Right lung (tissue), 10 donors: ENCODE results near the gene PET117. TPM values are rescaled to one million over a fixed set of nuclear protein-coding genes. Genes with fewer than 3 reads are reported as not detected.
A peak's percentile ranks its signal among the peaks of the same experiment; 100 is the strongest.
"Not testable (repeated sequence)": the region's sequence is repeated elsewhere in the genome, so short reads cannot be mapped to it uniquely, and the experiment has no call there.

ENCODE experiments used
- DNase-seq, 2 donors: peaks; one replicate each; pipeline ENCODE4 v3.0.0-alpha.2; 2013
- long read RNA-seq, 8 donors: transcript quantifications; one replicate each; lab custom pipeline, GENCODE V29; 2026
- polyA plus RNA-seq, 5 donors: library from polyadenylated mRNA; unstranded; fragments of 120-200 nt; gene quantifications; one replicate each; pipeline versions ENCODE4 v1.2.1 to v1.2.3, GENCODE V29; 2013; ENCODE audit warnings: inconsistent platforms in 1 of 5, low replicate concordance in 1 of 5; ENCODE audit not compliant: insufficient read length in 5 of 5, insufficient read depth in 1 of 5

The PET117 gene, protein sequence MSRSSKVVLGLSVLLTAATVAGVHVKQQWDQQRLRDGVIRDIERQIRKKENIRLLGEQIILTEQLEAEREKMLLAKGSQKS
- 10 to 100 TPM; 10.9 to 13.0 (median 12.1) TPM for polyA plus RNA-seq
- long read RNA-seq, donor 1, partial matches to known transcripts: 0 of 4 reads
- long read RNA-seq, donor 1, other reads (novel, unspliced or antisense): 0 of 4 reads
- long read RNA-seq, donor 2, partial matches to known transcripts: 0 of 3 reads
- long read RNA-seq, donor 2, other reads (novel, unspliced or antisense): 0 of 3 reads
- long read RNA-seq, donor 3, transcript PET117-201 (2 exons, 1,141 nt): major isoform, 10 of 10 reads
- long read RNA-seq, donor 3, partial matches to known transcripts: 0 of 10 reads
- long read RNA-seq, donor 3, other reads (novel, unspliced or antisense): 0 of 10 reads
- long read RNA-seq, donor 4, transcript PET117-201 (2 exons, 1,141 nt): major isoform, 6 of 6 reads
- long read RNA-seq, donor 4, partial matches to known transcripts: 0 of 6 reads
- long read RNA-seq, donor 4, other reads (novel, unspliced or antisense): 0 of 6 reads
- long read RNA-seq, donor 5, transcript PET117-201 (2 exons, 1,141 nt): major isoform, 8 of 8 reads
- long read RNA-seq, donor 5, partial matches to known transcripts: 0 of 8 reads
- long read RNA-seq, donor 5, other reads (novel, unspliced or antisense): 0 of 8 reads
- long read RNA-seq, donor 6, transcript PET117-201 (2 exons, 1,141 nt): major isoform, 6 of 6 reads
- long read RNA-seq, donor 6, partial matches to known transcripts: 0 of 6 reads
- long read RNA-seq, donor 6, other reads (novel, unspliced or antisense): 0 of 6 reads
- long read RNA-seq, donor 7, partial matches to known transcripts: 0 of 3 reads
- long read RNA-seq, donor 7, other reads (novel, unspliced or antisense): 0 of 3 reads
- long read RNA-seq, donor 8, partial matches to known transcripts: 0 of 1 reads
- long read RNA-seq, donor 8, other reads (novel, unspliced or antisense): 0 of 1 reads

DNA sequence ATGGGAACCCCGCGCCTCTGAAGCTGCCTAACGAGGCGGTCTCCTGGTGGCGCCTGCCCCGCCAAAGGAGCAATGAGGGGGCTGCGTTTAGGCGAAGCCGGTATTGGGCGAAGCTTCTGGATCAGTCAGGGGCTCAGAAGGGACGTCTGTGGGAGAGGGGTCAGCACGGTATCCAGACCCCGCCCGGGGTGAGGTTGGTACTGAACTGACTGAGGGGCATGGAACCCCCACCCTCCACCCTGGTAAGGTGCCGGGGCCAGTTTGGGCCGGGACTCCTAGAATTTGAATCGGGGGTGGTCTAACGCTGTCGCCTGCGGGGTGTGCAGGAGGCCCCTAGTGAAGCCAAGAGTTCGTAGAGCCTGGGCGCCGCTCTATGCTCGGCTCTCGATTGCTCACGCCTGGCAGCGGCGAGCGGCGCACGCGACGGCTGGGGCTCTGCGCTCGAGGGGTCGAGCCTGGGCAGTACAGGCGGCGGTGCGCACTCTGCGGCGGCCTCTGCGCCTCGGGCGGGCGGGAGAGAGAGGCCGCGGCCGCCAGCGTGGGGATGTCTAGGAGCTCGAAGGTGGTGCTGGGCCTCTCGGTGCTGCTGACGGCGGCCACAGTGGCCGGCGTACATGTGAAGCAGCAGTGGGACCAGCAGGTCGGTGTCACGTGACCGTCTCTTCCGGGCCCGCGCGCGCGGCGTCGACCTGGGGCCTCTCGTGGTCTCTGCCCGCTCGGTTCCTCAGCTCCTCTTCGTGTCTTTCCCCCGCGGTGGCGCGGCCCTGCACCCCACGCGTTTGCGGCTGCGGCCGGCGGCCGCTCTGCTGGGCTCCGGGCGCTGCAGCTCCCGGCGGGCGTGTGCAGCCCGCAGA lies at the start of gene PET117, which contains the start of gene KAT14:
Gene PET117, plus strand, starts transcription at position 452 of the 854 bp plus-strand sequence. Its CDS starts 93 bp downstream, at position 545.
Gene KAT14, plus strand, starts transcription at position 452 of the 854 bp plus-strand sequence. CDS start 4,798 bp downstream, outside the sequence.
- peak; percentile 94 to 97 for DNase-seq

- DNase-seq: not testable (repeated sequence)
Observed at GRCh38 chr20:18088298-18088697, 49.4 kb upstream of the PET117 start.

DNA sequence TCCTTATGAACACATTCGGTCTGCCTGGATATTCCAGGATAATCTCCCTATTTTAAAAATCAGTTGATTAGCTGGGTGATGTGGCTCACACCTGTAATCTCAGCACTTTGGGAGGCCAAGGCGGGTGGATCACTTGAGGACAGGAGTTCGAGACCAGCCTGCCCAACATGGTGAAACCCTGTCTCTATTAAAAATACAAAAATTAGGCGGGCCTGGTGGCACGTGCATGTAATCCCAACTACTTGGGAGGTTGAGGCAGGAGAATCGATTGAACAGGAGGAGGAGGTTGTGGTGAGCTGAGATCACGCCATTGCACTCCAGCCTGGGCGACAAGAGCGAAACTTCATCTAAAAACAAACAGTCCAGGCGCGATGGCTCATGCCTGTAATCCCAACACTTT lies 48.8 kb upstream of the PET117 start:
- not testable (repeated sequence) for DNase-seq

GRCh38 chr20:18090044-18090443 lies 47.6 kb upstream of the PET117 start:
- no peak for DNase-seq

DNA sequence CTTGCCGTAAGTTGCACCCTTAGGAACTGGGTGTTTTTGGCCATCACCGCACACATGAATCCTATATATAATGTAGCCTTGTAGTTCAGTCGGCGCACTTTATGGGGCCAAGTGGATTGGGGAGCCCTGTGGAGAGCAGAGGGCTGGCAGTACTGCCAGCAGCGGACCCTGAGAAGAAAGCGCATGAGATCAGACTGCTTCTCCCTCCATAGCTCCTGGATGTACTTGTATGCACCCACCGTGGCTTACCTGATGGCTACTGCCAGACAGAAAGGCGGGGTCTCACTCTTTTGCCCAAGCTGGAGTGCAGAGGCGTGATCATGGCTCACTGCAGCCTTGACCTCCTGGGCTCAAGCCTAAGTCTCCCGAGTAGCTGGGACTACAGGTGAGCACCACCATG lies 47.2 kb upstream of the PET117 start:
- DNase-seq: no peak

- DNase-seq: no peak
Observed at GRCh38 chr20:18091623-18092022, 46.0 kb upstream of the PET117 start.

GRCh38 chr20:18092890-18093289 lies 44.8 kb upstream of the PET117 start:
- no peak for DNase-seq

GRCh38 chr20:18093388-18093787 lies 44.3 kb upstream of the PET117 start:
- no peak for DNase-seq

DNA sequence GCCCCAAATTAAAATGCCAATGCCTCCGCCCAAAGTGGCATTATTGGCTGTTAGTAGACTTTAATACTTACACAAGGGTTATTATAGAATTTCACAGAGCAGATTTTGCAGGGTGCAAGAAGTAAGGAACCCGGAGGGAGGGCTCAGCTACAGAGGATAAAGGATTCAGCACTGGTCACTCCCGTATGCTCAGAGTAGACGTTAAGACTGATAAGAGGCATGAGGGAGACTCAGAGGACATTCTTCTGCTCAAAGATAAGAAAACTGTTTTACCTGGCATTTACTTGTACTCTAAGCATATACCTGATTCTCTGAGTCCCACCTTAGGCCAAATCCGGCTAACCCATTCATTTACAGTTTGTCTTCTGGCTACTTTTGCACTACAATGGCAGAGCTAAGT lies 43.5 kb upstream of the PET117 start:
- no peak for DNase-seq

- DNase-seq: not testable (repeated sequence)
Observed at GRCh38 chr20:18100569-18100968, 37.1 kb upstream of the PET117 start.

- DNase-seq: no peak
Observed at GRCh38 chr20:18101125-18101810, 36.4 kb upstream of the PET117 start.

- no peak for DNase-seq
Observed at GRCh38 chr20:18103497-18103896, 34.2 kb upstream of the PET117 start.

DNA sequence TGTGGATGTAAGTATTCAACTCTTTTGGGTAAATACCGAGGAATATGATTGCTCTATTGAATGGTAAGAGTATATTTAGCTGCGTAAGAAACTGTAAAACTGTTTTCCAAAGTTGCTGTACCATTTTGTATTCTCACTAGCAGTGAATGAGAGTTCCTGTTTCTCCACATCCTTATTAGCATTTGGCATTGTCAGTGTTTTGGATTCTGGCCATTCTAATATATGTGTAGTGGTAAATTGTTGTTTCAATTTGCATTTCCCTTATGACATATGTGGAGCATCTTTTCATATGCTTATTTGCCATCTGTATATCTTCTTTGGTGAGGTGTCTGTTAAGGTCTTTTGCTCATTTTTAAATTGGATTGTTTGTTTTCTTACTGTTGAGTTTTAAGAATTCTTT lies 29.3 kb upstream of the PET117 start:
- no peak for DNase-seq

GRCh38 chr20:18128574-18128973 lies 9.1 kb upstream of the PET117 start:
- not testable (repeated sequence) for DNase-seq

DNA sequence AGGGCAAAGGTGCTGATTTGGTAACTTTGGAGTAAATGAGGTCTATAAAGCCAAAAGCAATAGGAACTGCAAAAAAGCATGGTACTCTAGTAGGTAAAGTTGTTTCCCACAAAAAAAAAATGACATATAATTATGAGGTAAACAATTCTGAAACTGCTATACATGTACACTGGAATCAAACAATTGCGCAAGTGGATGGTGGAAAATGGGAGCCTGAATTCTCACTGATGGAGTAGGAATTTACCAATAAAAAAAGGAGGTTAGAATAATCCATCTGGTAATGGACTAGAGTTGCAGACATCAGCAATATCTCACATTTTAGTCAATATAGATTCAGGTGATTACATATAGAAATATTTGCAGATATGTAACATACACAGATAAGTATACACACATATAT lies 5.0 kb upstream of the PET117 start:
- no peak for DNase-seq

- DNase-seq: peak in 1 of 2 donors; percentile 25
Observed at GRCh38 chr20:18133962-18134361, 3.7 kb upstream of the PET117 start.

DNA sequence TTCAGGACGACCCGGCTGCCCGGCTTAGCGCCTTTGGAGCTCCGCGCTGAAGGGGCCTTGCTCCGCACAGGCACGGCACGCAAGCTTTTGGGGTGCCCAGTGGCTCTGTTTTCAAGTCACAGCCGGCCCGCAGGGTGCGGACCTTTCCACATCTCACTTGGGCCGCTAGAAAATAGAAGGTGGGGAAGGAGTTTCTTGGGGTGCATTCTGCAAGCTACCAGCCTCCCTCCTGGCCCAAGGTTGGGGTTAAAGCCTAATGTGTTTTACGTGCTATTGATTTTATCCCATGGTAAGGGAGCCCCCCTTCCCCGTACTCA lies 561 bp downstream of the PET117 start:
- DNase-seq: no peak

DNA sequence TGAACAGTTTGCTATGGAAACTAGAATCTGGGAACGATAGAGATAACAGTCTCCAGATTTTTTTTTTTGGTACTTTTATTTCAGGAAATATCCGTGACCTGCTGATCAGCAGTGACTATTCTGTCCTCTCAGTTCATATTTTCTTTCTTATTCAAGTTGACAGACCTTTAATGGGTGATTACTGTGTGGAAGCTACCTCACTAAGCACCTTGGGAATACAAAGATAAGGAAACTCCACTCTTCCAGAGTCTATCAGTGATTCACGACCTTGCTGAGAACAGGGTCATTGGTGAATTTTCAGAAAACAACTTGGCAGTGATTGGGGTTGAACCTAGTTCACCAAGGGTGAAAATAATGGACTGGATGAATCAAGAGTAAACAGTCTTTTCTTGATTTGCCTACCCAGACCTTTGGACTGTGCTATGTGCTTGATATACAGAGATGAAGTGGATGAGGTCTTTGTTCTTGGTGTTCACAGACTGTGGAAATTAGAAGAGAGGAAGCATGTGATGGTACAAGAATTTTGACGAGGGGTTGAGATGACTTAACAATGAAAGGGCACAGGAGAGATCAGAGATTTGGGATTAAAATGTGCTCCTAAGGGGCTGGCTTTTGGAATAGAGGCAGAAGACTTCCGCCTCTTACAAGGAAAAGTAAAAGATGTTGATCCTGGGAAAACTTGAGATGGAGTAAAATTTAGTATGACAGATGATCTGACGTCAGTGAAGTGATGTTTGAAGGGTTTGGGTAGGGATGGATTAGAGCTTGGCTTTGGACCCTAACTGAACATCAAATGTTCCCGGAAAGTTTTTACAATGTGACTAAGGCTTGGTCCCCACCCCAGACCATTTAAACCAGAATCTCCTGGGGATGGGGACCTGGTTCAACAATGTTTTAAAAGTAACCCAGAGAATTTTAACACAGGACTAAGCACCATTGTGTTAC lies 1.2 kb downstream of the PET117 start:
- no peak for DNase-seq

DNA sequence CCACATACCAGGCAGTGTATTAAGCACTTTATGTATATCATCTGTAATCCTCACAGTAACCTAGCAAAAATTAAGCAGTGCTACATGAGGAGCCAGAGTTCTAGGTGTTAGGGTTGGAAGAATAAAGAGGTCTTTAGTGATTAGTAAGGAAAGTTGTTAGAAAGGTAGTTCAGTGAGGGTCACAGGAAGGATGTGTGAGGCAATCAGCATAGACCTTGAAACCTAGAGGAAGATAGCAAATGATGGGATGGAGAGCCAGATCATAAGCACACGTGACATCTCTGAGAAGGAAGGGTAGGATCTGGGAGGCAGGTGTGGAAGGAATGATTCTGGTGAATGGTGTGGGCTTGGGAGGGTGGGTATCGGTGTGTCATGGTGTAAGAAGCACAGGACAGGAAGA lies 2.2 kb downstream of the PET117 start:
- DNase-seq: no peak
